Activated T-helper 17 cell treated with anti-CD3 and anti-CD28 coated beads, Interleukin-2, amount 50 U/mL, for 72 hours (primary cell): Measurements from ENCODE around the gene SNTB2. TPM values are rescaled to one million over a fixed set of nuclear protein-coding genes. Genes with fewer than 3 reads are reported as not detected.

Experiments used
- ATAC-seq: fragments of 150-1000 bp; cut with Tn5 transposase; replicated peaks from 2 replicates; pipeline ENCODE4 v1.10.0; 2021; ENCODE audit warnings: mild to moderate bottlenecking, moderate library complexity
- H3K27ac Mint-ChIP-seq: one replicate; pipeline ENCODE4 v1.8.0; 2022; ENCODE audit warnings: mixed read lengths
- H3K27me3 Mint-ChIP-seq: one replicate; pipeline ENCODE4 v1.8.0; 2022; ENCODE audit warnings: mixed read lengths
- H3K36me3 Mint-ChIP-seq: one replicate; pipeline ENCODE4 v1.8.0; 2022; ENCODE audit warnings: low read depth, mild to moderate bottlenecking, mixed read lengths
- H3K4me1 Mint-ChIP-seq: one replicate; pipeline ENCODE4 v1.8.0; 2022; ENCODE audit warnings: mixed read lengths
- H3K4me3 Mint-ChIP-seq: one replicate; pipeline ENCODE4 v1.8.0; 2022; ENCODE audit warnings: mild to moderate bottlenecking, mixed read lengths
- H3K9me3 Mint-ChIP-seq: one replicate; pipeline ENCODE4 v1.8.0; 2022; ENCODE audit warnings: mixed read lengths
- total RNA-seq, 2 donors: library from RNA; stranded (reverse); gene quantifications; one replicate each; pipeline ENCODE4 v1.2.3, GENCODE V29; 2022

The SNTB2 gene
- total RNA-seq, 2 donors from 2014 or later: 21.0 to 22.9 TPM

GRCh38 chr16:69169051-69169450 lies 17.9 kb upstream of the SNTB2 start:
- Mint-ChIP-seq H3K4me1 (peaks cover 26% of the 10 kb centered on the region), H3K9me3 (no peaks in the 10 kb centered on the region), H3K4me3 (no peak overlapping the region), H3K36me3 (peaks cover 88% of the 10 kb centered on the region), H3K27ac (no peak overlapping the region), H3K27me3 (no peaks in the 10 kb centered on the region)
- no peak for ATAC-seq

GRCh38 chr16:69169607-69170352 lies 17.2 kb upstream of the SNTB2 start:
- Mint-ChIP-seq H3K4me1 (peaks cover 26% of the 10 kb centered on the region), H3K4me3 (no peak overlapping the region), H3K27ac (peak overlapping the region; percentile 20), H3K36me3 (peaks cover 81% of the 10 kb centered on the region), H3K27me3 (no peaks in the 10 kb centered on the region), H3K9me3 (no peaks in the 10 kb centered on the region)
- ATAC-seq: no peak

GRCh38 chr16:69171325-69172084 lies 15.5 kb upstream of the SNTB2 start:
- no peak overlapping the region for H3K4me3 Mint-ChIP-seq
- no peaks in the 10 kb centered on the region for H3K9me3 Mint-ChIP-seq
- no peaks in the 10 kb centered on the region for H3K27me3 Mint-ChIP-seq
- ATAC-seq: no peak
- H3K36me3 Mint-ChIP-seq: peaks cover 63% of the 10 kb centered on the region
- H3K4me1 Mint-ChIP-seq: peaks cover 16% of the 10 kb centered on the region
- H3K27ac Mint-ChIP-seq: no peak overlapping the region

- Mint-ChIP-seq H3K27ac (peak overlapping the region; percentile 30), H3K4me3 (no peak overlapping the region), H3K4me1 (peaks cover 6% of the 10 kb centered on the region), H3K9me3 (no peaks in the 10 kb centered on the region), H3K27me3 (no peaks in the 10 kb centered on the region), H3K36me3 (peaks cover 16% of the 10 kb centered on the region)
- ATAC-seq: no peak
Measured at GRCh38 chr16:69176033-69176800, 10.7 kb upstream of the SNTB2 start.

- Mint-ChIP-seq H3K27me3 (no peaks in the 10 kb centered on the region), H3K27ac (no peak overlapping the region), H3K4me3 (no peak overlapping the region), H3K9me3 (no peaks in the 10 kb centered on the region), H3K36me3 (no peaks in the 10 kb centered on the region), H3K4me1 (peaks cover 6% of the 10 kb centered on the region)
- ATAC-seq: peak; percentile 22
Measured at GRCh38 chr16:69179328-69180010, 7.5 kb upstream of the SNTB2 start.

- Mint-ChIP-seq H3K27me3 (no peaks in the 10 kb centered on the region), H3K9me3 (no peaks in the 10 kb centered on the region)
Measured at GRCh38 chr16:69180011-69180338, 7.0 kb upstream of the SNTB2 start.

GRCh38 chr16:69182730-69183416 lies 4.1 kb upstream of the SNTB2 start:
- no peak for ATAC-seq
- no peak overlapping the region for H3K4me3 Mint-ChIP-seq

More at GRCh38 chr16:69180011-69180338, 7.0 kb upstream of the SNTB2 start:
- H3K27ac Mint-ChIP-seq: no peak overlapping the region
- no peak overlapping the region for H3K4me3 Mint-ChIP-seq
- no peak for ATAC-seq
- H3K36me3 Mint-ChIP-seq: no peaks in the 10 kb centered on the region
- peaks cover 10% of the 10 kb centered on the region for H3K4me1 Mint-ChIP-seq

GRCh38 chr16:69187446-69188235 lies 677 bp downstream of the SNTB2 start:
- peaks cover 35% of the 10 kb centered on the region for H3K4me1 Mint-ChIP-seq
- H3K4me3 Mint-ChIP-seq: peak overlapping the region; percentile 98
- peak overlapping the region; percentile 77 for H3K27ac Mint-ChIP-seq
- H3K36me3 Mint-ChIP-seq: peaks cover 4% of the 10 kb centered on the region
- H3K9me3 Mint-ChIP-seq: no peaks in the 10 kb centered on the region
- H3K27me3 Mint-ChIP-seq: no peaks in the 10 kb centered on the region
- peak; percentile 44 for ATAC-seq

More at GRCh38 chr16:69182730-69183416, 4.1 kb upstream of the SNTB2 start:
- Mint-ChIP-seq H3K27ac (no peak overlapping the region), H3K9me3 (no peaks in the 10 kb centered on the region), H3K4me1 (peaks cover 17% of the 10 kb centered on the region), H3K36me3 (peaks cover 4% of the 10 kb centered on the region), H3K27me3 (no peaks in the 10 kb centered on the region)

- H3K4me3 Mint-ChIP-seq: peak overlapping the region; percentile 98
- ATAC-seq: no peak
- H3K36me3 Mint-ChIP-seq: peaks cover 4% of the 10 kb centered on the region
- H3K27ac Mint-ChIP-seq: peak overlapping the region; percentile 77
- H3K4me1 Mint-ChIP-seq: peaks cover 35% of the 10 kb centered on the region
- H3K9me3 Mint-ChIP-seq: no peaks in the 10 kb centered on the region
- H3K27me3 Mint-ChIP-seq: no peaks in the 10 kb centered on the region
Measured at GRCh38 chr16:69188236-69188549, 1.2 kb downstream of the SNTB2 start.

- ATAC-seq: no peak
- Mint-ChIP-seq H3K9me3 (no peaks in the 10 kb centered on the region), H3K4me3 (peak overlapping the region; percentile 98), H3K36me3 (peaks cover 4% of the 10 kb centered on the region), H3K27ac (peak overlapping the region; percentile 77), H3K4me1 (peaks cover 35% of the 10 kb centered on the region), H3K27me3 (no peaks in the 10 kb centered on the region)
Measured at GRCh38 chr16:69188716-69189115, 1.8 kb downstream of the SNTB2 start.

GRCh38 chr16:69190046-69190588 lies 3.2 kb downstream of the SNTB2 start:
- peak overlapping the region; percentile 8 for H3K4me3 Mint-ChIP-seq
- H3K9me3 Mint-ChIP-seq: no peaks in the 10 kb centered on the region
- H3K27ac Mint-ChIP-seq: no peak overlapping the region
- no peaks in the 10 kb centered on the region for H3K27me3 Mint-ChIP-seq
- peaks cover 30% of the 10 kb centered on the region for H3K4me1 Mint-ChIP-seq
- no peak for ATAC-seq
- peaks cover 4% of the 10 kb centered on the region for H3K36me3 Mint-ChIP-seq

GRCh38 chr16:69190598-69190997 lies 3.6 kb downstream of the SNTB2 start:
- Mint-ChIP-seq H3K27me3 (no peaks in the 10 kb centered on the region), H3K27ac (no peak overlapping the region), H3K4me3 (peak overlapping the region; percentile 8), H3K36me3 (peaks cover 4% of the 10 kb centered on the region), H3K4me1 (peaks cover 30% of the 10 kb centered on the region), H3K9me3 (no peaks in the 10 kb centered on the region)
- no peak for ATAC-seq

GRCh38 chr16:69191136-69191535 lies 4.2 kb downstream of the SNTB2 start:
- H3K4me1 Mint-ChIP-seq: peaks cover 30% of the 10 kb centered on the region
- peaks cover 4% of the 10 kb centered on the region for H3K36me3 Mint-ChIP-seq
- no peak for ATAC-seq
- no peaks in the 10 kb centered on the region for H3K27me3 Mint-ChIP-seq
- H3K4me3 Mint-ChIP-seq: no peak overlapping the region
- no peak overlapping the region for H3K27ac Mint-ChIP-seq
- H3K9me3 Mint-ChIP-seq: no peaks in the 10 kb centered on the region
